Measurements from ENCODE around the gene ZNF784. TPM values are rescaled to one million over a fixed set of nuclear protein-coding genes. Genes with fewer than 3 reads are reported as not detected.
A peak's percentile ranks its signal among the peaks of the same experiment; 100 is the strongest.

Gene ZNF784
- total RNA-seq, 1 donor, result 4.8 TPM

- TF ChIP-seq, protein P1, sequence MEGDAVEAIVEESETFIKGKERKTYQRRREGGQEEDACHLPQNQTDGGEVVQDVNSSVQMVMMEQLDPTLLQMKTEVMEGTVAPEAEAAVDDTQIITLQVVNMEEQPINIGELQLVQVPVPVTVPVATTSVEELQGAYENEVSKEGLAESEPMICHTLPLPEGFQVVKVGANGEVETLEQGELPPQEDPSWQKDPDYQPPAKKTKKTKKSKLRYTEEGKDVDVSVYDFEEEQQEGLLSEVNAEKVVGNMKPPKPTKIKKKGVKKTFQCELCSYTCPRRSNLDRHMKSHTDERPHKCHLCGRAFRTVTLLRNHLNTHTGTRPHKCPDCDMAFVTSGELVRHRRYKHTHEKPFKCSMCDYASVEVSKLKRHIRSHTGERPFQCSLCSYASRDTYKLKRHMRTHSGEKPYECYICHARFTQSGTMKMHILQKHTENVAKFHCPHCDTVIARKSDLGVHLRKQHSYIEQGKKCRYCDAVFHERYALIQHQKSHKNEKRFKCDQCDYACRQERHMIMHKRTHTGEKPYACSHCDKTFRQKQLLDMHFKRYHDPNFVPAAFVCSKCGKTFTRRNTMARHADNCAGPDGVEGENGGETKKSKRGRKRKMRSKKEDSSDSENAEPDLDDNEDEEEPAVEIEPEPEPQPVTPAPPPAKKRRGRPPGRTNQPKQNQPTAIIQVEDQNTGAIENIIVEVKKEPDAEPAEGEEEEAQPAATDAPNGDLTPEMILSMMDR (IDR thresholded peaks at IDR 0.05; ENCODE audit: insufficient read depth, low read length), result peak; percentile 54
- H3K4me3 ChIP-seq (ENCODE audit: low read depth, low read length), result no peak overlapping the region
- no peak for DNase-seq (ENCODE audit: low read depth)
Observed at GRCh38 chr19:55638864-55639359, 14.5 kb upstream of the ZNF784 start.

- no peak overlapping the region for H3K4me3 ChIP-seq (ENCODE audit: low read depth, low read length)
- TF ChIP-seq, protein P1 (IDR thresholded peaks at IDR 0.05; ENCODE audit: insufficient read depth, low read length), result no peak
- no peak for DNase-seq (ENCODE audit: low read depth)
Observed at GRCh38 chr19:55637534-55637933, 13.2 kb upstream of the ZNF784 start.

GRCh38 chr19:55636723-55637122 is 12.4 kb upstream of the ZNF784 start:
- H3K4me3 ChIP-seq (ENCODE audit: low read depth, low read length), result peak overlapping the region; percentile 100
- DNase-seq (ENCODE audit: low read depth), result no peak
- TF ChIP-seq, protein P1 (IDR thresholded peaks at IDR 0.05; ENCODE audit: insufficient read depth, low read length), result no peak

- H3K4me3 ChIP-seq (ENCODE audit: low read depth, low read length), result peak overlapping the region; percentile 100
- TF ChIP-seq, protein P1 (IDR thresholded peaks at IDR 0.05; ENCODE audit: insufficient read depth, low read length), result no peak
- no peak for DNase-seq (ENCODE audit: low read depth)
Observed at GRCh38 chr19:55635856-55636440, 11.6 kb upstream of the ZNF784 start.

GRCh38 chr19:55635334-55635717 is 11.0 kb upstream of the ZNF784 start:
- no peak for DNase-seq (ENCODE audit: low read depth)
- TF ChIP-seq, protein P1 (IDR thresholded peaks at IDR 0.05; ENCODE audit: insufficient read depth, low read length), result no peak
- H3K4me3 ChIP-seq (ENCODE audit: low read depth, low read length), result peak overlapping the region; percentile 100

GRCh38 chr19:55633861-55634260 is 9.5 kb upstream of the ZNF784 start:
- H3K4me3 ChIP-seq (ENCODE audit: low read depth, low read length), result no peak overlapping the region
- peak; percentile 33 for DNase-seq (ENCODE audit: low read depth)
- TF ChIP-seq, protein P1 (IDR thresholded peaks at IDR 0.05; ENCODE audit: insufficient read depth, low read length), result no peak

- TF ChIP-seq, protein P1 (IDR thresholded peaks at IDR 0.05; ENCODE audit: insufficient read depth, low read length), result peak; percentile 80
- peak; percentile 98 for DNase-seq (ENCODE audit: low read depth)
- H3K4me3 ChIP-seq (ENCODE audit: low read depth, low read length), result no peak overlapping the region
Observed at GRCh38 chr19:55632463-55632834, 8.1 kb upstream of the ZNF784 start.
